ENCODE measurements around the gene ZBTB7A. TPM values are rescaled to one million over a fixed set of nuclear protein-coding genes. Genes with fewer than 3 reads are reported as not detected.

Gene ZBTB7A
- total RNA-seq, 1 experiment from 2014 or later, result 49.5 TPM

DNA sequence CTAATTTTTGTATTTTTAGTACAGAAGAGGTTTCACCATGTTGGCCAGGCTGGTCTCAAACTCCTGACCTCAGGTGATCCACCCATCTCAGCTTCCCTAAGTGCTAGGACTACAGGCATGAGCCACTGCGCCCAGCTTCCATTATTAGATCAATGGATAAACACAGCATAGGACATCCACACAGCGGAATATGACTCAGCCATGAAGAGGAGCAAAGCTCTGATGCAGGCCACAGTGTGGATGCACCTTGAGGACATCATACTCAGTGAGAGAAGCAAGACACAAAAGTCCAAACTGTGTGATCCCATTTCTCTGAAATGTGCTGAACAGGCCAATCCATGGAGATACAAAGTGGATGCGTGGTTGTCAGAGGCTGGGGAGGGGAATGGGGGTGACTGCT is 4.9 kb upstream of the ZBTB7A start:
- intact Hi-C loops (cut with micrococcal nuclease), result no loop called here
- no peaks in the 10 kb centered on the region for H3K9me3 ChIP-seq (ENCODE audit: control insufficient read depth in 1 of 2, insufficient read depth in 1 of 2, low read depth in 1 of 2, low read length in 2 of 2)
- H3K9ac ChIP-seq (ENCODE audit: low read length), result no peak overlapping the region
- no peaks in the 10 kb centered on the region for H3K36me3 ChIP-seq (ENCODE audit: control insufficient read depth in 1 of 2, insufficient read depth in 2 of 2, low read length in 2 of 2)
- no peak overlapping the region for H3K4me3 ChIP-seq (replicated peaks in 1 of 2; ENCODE audit: low read depth in 1 of 2, low read length in 2 of 2)
- no peaks in the 10 kb centered on the region for H3K79me2 ChIP-seq (ENCODE audit: insufficient read depth, low read length)
- CTCF ChIA-PET, result no interaction called here
- no TSS peak for BruUV-seq (replicated peaks)
- POLR2A ChIA-PET, result no interaction called here
- RAD21 ChIA-PET (ENCODE audit: low non-redundant PET in 1 of 2, low total read pairs in 2 of 2, uncharacterized antibody in 2 of 2, unreplicated experiment in 2 of 2), result no interaction called here
- no peak for ATAC-seq
- no peak overlapping the region for H2AFZ ChIP-seq (ENCODE audit: low read depth, low read length, poor library complexity, severe bottlenecking)
- no peaks in the 10 kb centered on the region for H3K27me3 ChIP-seq (ENCODE audit: insufficient read depth, low read length)
- no peaks in the 10 kb centered on the region for H4K20me1 ChIP-seq (ENCODE audit: insufficient read depth)
- TF ChIP-seq SP1 (IDR thresholded peaks at IDR 0.05; ENCODE audit: low read depth) (no peak), POLR2A (IDR thresholded peaks at IDR 0.05; ENCODE audit: borderline replicate concordance, extremely low read depth, insufficient read depth, insufficient read length) (no peak), POLR2AphosphoS5 (IDR thresholded peaks at IDR 0.05; ENCODE audit: low read depth, low read length) (no peak), EZH2phosphoT487 (IDR thresholded peaks at IDR 0.05; ENCODE audit: borderline replicate concordance) (no peak), CEBPB (IDR thresholded peaks at IDR 0.05; ENCODE audit: low read depth) (no peak), ZNF274 (IDR thresholded peaks at IDR 0.05; ENCODE audit: low read depth, low read length) (no peak)
- H3K27ac ChIP-seq (ENCODE audit: low read depth, low read length), result no peak overlapping the region
- H3K4me2 ChIP-seq (ENCODE audit: low read length), result no peak overlapping the region
- H3K4me1 ChIP-seq (ENCODE audit: control insufficient read depth in 1 of 2, insufficient read depth in 2 of 2, low read length in 2 of 2), result peaks cover 5 to 11% of the 10 kb centered on the region in 2 experiments; a peak in 3 of 4 replicates
- H3K9me2 ChIP-seq (ENCODE audit: insufficient read depth), result no peaks in the 10 kb centered on the region
- no peak for DNase-seq (ENCODE audit: low read depth, low spot score)

DNA sequence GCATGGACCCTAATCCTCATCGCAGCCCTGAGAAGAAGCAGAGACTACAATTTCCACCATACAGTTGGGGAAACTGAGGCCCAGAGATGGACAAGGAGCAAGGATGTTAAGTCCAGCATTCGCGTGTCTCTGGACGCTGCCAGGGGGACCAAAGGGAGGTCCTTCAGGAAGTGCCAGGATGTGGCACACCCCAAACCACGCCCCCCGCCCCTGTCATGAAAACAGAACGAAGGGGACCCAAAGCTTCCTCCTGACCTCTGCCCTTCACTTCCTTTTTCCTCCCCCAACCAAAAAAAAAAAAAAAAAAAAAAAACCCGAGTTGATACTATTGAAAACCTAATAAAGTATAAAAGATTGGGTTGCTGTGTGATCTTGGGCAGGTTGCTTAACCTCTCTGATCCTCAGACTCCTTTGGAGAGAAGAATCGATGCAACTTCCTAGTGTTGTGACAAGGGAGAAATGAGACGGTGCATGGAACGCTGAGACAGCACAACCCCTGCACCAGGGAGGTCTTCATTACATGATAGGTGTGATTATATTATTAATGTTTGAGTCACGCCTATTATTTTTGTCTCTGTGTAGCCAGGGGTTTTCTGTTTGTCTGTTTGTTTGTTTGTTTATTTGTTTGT is 2.7 kb upstream of the ZBTB7A start:
- no peak for ATAC-seq
- peaks cover 7% of the 10 kb centered on the region for H3K79me2 ChIP-seq (ENCODE audit: insufficient read depth, low read length)
- no peak overlapping the region for H3K4me2 ChIP-seq (ENCODE audit: low read length)
- intact Hi-C loops (cut with micrococcal nuclease), result loop anchor here (5.0 to 10.0 kb wide), 3 partner anchors 65 to 365 kb away; partner anchors contain the start of genes ANKRD24, PIP5K1C, SIRT6 and TJP3
- H3K4me3 ChIP-seq (replicated peaks in 1 of 2; ENCODE audit: low read depth in 1 of 2, low read length in 2 of 2), result no peak overlapping the region
- CTCF ChIA-PET, result no interaction called here
- H4K20me1 ChIP-seq (ENCODE audit: insufficient read depth), result no peaks in the 10 kb centered on the region
- no peaks in the 10 kb centered on the region for H3K36me3 ChIP-seq (ENCODE audit: control insufficient read depth in 1 of 2, insufficient read depth in 2 of 2, low read length in 2 of 2)
- H2AFZ ChIP-seq (ENCODE audit: low read depth, low read length, poor library complexity, severe bottlenecking), result no peak overlapping the region
- RAD21 ChIA-PET (ENCODE audit: low non-redundant PET in 1 of 2, low total read pairs in 2 of 2, uncharacterized antibody in 2 of 2, unreplicated experiment in 2 of 2), result no interaction called here
- no peak for DNase-seq (ENCODE audit: low read depth, low spot score)
- TF ChIP-seq ZNF274 (IDR thresholded peaks at IDR 0.05; ENCODE audit: low read depth, low read length) (no peak), YY1 (IDR thresholded peaks at IDR 0.05; ENCODE audit: extremely low read depth, insufficient replicate concordance, low read depth, low read length) (no peak), SP1 (IDR thresholded peaks at IDR 0.05; ENCODE audit: low read depth) (no peak), CEBPB (IDR thresholded peaks at IDR 0.05; ENCODE audit: low read depth) (no peak), EGR1 (IDR thresholded peaks at IDR 0.05; ENCODE audit: low read depth) (no peak), ELF1 (IDR thresholded peaks at IDR 0.05; ENCODE audit: borderline replicate concordance, low read depth) (no peak), SIN3A (IDR thresholded peaks at IDR 0.05; ENCODE audit: low read depth) (no peak), TCF7L2 (IDR thresholded peaks at IDR 0.05; ENCODE audit: borderline replicate concordance, extremely low read depth, insufficient read depth, insufficient read length) (no peak), CBX3 (IDR thresholded peaks at IDR 0.05; ENCODE audit: low read depth) (no peak)
- TF ChIP-seq, protein P1, sequence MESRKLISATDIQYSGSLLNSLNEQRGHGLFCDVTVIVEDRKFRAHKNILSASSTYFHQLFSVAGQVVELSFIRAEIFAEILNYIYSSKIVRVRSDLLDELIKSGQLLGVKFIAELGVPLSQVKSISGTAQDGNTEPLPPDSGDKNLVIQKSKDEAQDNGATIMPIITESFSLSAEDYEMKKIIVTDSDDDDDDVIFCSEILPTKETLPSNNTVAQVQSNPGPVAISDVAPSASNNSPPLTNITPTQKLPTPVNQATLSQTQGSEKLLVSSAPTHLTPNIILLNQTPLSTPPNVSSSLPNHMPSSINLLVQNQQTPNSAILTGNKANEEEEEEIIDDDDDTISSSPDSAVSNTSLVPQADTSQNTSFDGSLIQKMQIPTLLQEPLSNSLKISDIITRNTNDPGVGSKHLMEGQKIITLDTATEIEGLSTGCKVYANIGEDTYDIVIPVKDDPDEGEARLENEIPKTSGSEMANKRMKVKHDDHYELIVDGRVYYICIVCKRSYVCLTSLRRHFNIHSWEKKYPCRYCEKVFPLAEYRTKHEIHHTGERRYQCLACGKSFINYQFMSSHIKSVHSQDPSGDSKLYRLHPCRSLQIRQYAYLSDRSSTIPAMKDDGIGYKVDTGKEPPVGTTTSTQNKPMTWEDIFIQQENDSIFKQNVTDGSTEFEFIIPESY (IDR thresholded peaks at IDR 0.05; ENCODE audit: extremely low read depth, insufficient replicate concordance, low read length), result no peak
- H3K4me1 ChIP-seq (ENCODE audit: control insufficient read depth in 1 of 2, insufficient read depth in 2 of 2, low read length in 2 of 2), result peaks cover 5 to 11% of the 10 kb centered on the region in 2 experiments; a peak in 3 of 4 replicates
- H3K9ac ChIP-seq (ENCODE audit: low read length), result no peak overlapping the region
- H3K27me3 ChIP-seq (ENCODE audit: insufficient read depth, low read length), result no peaks in the 10 kb centered on the region
- POLR2A ChIA-PET, result no interaction called here
- no peaks in the 10 kb centered on the region for H3K9me2 ChIP-seq (ENCODE audit: insufficient read depth)
- no peaks in the 10 kb centered on the region for H3K9me3 ChIP-seq (ENCODE audit: control insufficient read depth in 1 of 2, insufficient read depth in 1 of 2, low read depth in 1 of 2, low read length in 2 of 2)
- BruUV-seq (replicated peaks), result no TSS peak
- H3K27ac ChIP-seq (ENCODE audit: low read depth, low read length), result no peak overlapping the region
